GM18511 (cell line): ENCODE results near the gene RMC1.
"Not testable (repeated sequence)": the region's sequence is repeated elsewhere in the genome, so short reads cannot be mapped to it uniquely, and the experiment has no call there.

ENCODE experiments used
- ATAC-seq: cut with Tn5 transposase; IDR thresholded peaks from one replicate; pipeline ENCODE4 v1.9.1; 2021; ENCODE audit warnings: mild to moderate bottlenecking, moderate library complexity; ENCODE audit not compliant: unreplicated experiment

Gene RMC1

DNA sequence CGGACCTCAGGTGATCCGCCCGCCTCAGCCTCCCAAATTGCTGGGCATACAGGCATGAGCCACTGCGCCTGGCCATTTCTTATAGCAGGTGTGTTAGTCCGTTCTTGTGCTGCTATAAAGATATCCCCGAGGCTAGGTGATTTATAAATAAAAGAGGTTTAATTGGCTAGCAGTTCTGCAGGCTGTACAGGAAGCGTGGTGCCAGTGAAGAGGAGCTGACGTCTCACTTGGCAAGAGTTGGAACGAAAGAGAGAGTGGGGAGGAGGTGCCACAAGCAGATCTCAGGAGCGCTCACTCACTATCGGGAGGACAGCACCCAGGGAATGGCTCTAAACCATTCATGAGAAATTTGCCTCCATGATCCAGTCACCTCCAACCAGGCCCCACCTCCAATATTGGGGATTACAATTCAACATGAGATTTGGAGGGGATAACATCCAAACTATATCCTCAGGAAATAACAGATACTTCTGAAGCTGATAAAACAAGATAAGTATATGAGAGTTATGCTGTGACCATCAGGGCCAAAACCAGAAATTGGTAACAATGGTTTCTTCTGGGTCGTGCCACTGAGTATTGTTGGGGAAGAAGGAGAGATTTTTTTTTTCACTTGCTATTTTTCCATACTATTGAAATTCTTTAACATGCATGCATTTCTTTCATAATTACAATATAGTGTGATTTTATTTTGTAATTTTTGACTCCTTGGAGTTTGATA lies 7.4 kb upstream of the RMC1 start:
- ATAC-seq: no peak

- ATAC-seq: no peak
These were observed 5.2 kb upstream of the RMC1 start for GRCh38 chr18:23498117-23498516.

GRCh38 chr18:23498877-23499276 lies 4.4 kb upstream of the RMC1 start:
- ATAC-seq: peak; percentile 36

DNA sequence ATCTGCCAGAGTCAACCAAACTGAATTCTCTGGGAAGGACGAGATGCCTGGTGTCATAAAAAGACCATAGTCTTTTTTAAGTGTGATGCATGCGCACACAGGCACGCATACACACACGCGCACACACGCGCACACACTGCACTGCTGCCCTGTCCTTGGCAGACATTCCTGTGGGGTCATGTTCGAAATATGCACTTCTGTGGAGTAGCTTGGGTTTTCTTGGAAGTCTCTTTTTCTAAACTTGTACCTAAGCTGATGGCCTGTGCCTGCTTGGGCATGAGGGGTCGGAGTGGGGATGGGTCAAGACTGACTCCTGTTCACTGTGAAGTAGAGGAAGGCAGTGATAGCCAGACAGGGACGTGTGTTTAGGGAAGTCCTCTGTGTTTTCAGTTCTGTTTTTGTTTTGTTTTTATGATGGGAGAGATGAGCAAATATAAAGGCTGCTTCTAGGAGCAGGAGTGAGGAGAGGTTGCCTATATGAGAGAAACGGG lies 4.0 kb upstream of the RMC1 start:
- no peak for ATAC-seq

DNA sequence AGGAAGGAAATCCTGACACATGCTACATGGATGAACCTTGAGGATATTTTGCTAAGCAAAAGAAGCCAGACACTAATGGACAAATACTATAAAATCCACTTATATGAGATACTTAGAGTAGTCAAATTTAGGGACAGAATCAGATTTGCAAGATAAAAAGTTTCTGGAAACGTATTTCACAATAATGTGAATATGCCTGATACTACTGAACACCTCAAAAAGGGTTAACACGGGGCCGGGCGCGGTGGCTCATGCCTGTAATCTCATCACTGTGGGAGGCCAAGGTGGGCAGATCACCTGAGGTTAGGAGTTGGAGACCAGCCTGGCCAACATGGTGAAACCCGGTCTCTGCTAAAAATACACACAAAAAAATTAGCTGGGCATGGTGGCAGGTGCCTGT lies 1.7 kb upstream of the RMC1 start:
- ATAC-seq: no peak

- ATAC-seq: no peak
These were observed 734 bp upstream of the RMC1 start for GRCh38 chr18:23502516-23503037.

GRCh38 chr18:23503963-23504344 lies 643 bp downstream of the RMC1 start:
- ATAC-seq: no peak

GRCh38 chr18:23504720-23505119 lies 1.4 kb downstream of the RMC1 start:
- ATAC-seq: peak; percentile 62

- ATAC-seq: no peak
These were observed 3.1 kb downstream of the RMC1 start for GRCh38 chr18:23506393-23506792.

GRCh38 chr18:23510923-23511322 lies 7.6 kb downstream of the RMC1 start:
- not testable (repeated sequence) for ATAC-seq

- not testable (repeated sequence) for ATAC-seq
These were observed 8.9 kb downstream of the RMC1 start for GRCh38 chr18:23512216-23512615.

DNA sequence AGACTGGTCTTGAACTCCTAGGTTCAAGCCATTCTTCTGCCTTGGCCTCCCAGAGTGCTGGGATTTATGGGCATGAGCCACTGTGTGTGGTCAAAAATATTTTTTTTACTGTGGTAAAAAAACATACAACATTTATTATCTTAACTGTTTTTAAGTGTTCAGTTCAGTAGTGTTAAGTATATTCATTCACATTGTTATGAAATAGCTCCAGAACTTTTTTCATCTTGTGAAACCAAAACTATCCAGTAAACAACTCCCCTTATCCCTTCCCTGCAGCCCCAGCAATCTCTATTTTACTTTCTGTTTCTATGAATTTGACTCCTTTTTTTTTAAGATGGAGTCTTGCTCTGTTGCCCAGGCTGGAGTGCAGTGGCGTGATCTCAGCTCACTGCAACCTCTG lies 9.3 kb downstream of the RMC1 start:
- ATAC-seq: no peak

GRCh38 chr18:23515911-23516546 lies 12.7 kb downstream of the RMC1 start:
- peak; percentile 91 for ATAC-seq

DNA sequence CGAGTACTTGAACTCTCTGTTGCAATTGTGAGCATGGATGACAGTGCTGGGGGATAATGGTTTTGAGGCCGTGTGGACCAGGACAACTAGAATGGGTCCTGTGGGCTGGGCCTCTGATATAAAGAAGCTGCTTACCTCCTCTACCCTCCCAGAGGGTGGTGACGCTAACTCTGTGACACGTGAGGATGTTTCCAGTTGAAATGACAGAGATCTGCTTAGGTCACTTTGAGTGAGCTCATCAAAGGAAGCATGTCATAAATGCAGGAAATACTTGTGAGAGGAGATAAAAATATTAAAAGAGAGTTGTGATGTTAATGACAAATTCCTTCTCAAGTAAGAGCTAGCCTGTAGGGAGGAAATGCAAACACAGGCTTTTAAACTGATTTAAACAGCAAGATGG lies 16.4 kb downstream of the RMC1 start:
- no peak for ATAC-seq

DNA sequence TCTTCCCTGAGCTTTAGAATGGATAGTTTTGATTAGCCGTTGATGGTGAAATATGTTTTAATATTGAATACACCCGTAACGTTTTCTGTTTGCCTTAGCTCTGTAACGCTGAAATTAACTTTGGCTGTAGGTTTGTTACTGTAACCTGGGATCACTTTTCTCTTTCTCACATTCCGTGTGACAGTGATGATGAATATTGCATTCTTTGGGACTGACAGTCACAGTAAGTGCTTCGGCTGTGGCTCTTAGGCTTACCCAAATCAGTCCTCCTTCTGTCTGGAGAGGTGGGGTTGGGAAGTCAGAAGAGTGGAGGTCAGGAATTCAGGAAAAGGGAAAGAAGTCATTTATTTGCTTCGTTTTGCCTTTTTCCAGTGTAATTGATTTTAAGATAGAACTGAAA lies 18.0 kb downstream of the RMC1 start:
- no peak for ATAC-seq

DNA sequence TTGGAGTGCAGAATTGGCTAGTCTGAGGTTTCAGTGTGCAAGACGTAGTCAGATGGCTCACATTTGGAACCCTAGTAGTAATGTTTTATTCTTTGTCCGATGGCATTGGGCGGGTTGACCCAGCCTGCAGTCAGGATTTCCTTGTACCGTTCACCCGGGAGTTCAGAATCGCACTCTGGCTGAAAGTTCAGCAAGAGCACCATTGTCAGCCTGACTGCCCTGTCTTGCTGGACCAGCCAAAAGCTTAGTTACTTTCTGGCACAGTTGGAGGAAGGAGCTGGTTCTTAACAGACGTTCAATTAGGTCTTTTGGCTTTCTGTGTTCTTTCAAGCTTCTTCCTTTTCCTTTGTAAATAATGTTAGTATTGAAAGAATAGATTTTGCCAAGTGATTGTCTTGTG lies 18.6 kb downstream of the RMC1 start:
- ATAC-seq: no peak

DNA sequence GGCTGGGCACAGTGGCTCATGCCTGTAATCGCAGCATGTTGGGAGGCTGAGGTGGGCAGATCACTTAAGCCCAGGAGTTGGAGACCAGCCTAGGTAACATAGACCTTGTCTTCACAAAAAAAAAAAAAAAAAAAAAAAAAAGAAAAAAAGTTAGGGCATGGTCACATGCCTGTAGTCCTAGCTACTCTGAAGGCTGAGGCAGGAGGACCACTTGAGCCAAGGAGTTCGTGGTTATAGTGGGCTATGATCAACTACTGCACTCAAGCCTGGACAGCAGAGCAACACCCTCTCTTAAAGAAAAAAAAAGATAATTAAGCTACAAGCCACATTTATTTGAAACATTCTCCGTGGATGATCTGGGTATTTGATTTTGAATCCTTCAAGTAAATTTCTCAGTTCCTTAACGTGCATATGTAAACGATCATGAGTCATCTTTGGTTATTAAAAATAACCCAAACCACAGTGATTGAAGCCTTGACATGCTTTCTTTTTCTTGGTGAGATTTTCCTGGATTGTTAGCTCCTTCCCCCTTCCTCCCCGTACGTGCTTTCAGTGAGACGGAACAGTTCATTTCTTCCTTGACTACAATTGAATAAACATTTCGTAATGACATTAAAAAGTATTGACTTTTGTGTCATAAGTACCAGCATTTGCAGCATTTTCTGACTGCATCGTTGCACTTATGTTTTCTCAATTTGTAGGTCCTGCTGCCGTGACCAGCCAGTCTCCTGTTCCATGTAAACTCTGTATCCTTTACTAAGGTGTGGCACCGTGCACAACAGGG lies 20.3 kb downstream of the RMC1 start:
- peak; percentile 69 for ATAC-seq

DNA sequence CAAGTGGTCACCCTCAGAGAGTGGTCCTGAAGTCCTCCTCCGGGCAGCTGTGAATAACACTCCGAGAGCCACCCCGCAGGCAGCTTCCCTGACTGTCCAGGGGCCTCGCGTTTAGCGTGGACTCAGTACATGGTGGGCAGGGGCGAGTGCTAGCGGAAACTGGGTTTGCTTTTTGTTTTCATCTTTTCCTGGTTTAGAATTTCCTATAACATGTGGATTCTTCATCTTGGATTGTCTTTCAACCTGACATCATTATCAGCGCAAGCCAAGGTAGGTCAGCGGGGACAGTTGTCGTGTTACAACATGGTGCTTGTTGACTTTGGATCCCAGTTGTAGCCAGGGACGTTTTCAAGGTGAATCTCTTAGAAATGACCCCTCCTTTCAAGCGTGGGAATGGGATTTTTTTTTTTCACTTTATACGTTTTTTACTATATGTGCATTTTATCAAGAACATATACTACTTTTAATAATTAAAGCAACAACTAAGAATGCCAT lies 20.9 kb downstream of the RMC1 start:
- no peak for ATAC-seq

GRCh38 chr18:23526501-23527063 lies 23.3 kb downstream of the RMC1 start:
- ATAC-seq: no peak

DNA sequence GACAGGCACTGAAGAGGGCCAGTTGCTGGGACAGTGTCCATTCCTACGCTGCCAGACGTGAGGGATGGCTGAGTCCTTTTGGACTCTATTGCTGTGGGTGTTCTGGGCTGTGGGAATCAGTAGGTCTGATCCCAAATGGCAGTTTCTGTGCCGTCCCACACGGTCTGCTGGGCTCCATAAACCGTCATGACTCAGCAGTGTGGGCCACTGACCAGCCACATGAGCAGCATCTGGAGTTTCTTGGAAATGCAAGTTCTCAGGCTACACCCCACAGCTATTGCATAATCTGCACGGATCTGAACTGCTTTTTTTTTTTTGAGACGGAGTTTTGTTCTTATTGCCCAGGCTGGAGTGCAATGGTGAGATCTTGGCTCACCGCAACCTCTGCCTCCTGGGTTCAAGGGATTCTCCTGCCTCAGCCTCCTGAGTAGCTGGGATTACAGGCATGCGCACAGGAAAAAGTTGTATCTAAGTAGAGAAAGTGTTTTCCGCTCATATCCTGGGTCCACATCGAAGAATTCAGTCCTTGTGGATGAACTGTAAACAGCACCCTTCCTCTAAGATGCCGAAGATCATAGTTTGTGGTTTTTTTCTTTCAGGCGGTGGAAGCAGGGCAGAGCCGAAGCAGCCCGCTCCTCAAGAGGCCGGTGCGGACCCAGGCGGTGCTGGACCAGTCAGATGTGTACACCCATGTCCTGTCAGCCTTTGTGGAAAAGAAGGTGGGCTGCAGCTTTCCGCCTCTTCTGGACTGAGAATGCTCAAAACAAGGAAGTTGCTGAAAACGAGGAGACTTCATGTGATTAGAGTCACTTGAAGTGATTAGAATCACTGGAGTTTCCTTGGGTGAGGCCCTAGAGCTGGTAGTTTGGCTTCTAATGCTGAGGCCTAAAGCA lies 25.5 kb downstream of the RMC1 start:
- ATAC-seq: no peak
